H9 (cell line): ENCODE data around the gene PCNX2. TPM values are rescaled to one million over a fixed set of nuclear protein-coding genes. Genes with fewer than 3 reads are reported as not detected.

ENCODE experiments used
- DNase-seq: peaks from one replicate; pipeline ENCODE4 v3.0.0-alpha.2; 2017
- H2AFZ ChIP-seq: one replicate; pipeline ENCODE4 v1.6.1; 2013; ENCODE audit warnings: mild to moderate bottlenecking, low read length, control low read depth, moderate library complexity
- H2AK5ac ChIP-seq: 2 replicates; pipeline ENCODE4 v1.6.1; 2013; ENCODE audit warnings: low read length, control low read depth, mixed read lengths; ENCODE audit not compliant: insufficient read length
- H2BK120ac ChIP-seq: one replicate; pipeline ENCODE4 v1.6.1; 2013; ENCODE audit warnings: low read depth, mild to moderate bottlenecking, low read length, control low read depth, inconsistent platforms; ENCODE audit not compliant: poor library complexity, severe bottlenecking
- H2BK12ac ChIP-seq: 2 replicates; pipeline ENCODE4 v1.6.1; 2013; ENCODE audit warnings: low read length, control low read depth, mixed read lengths, low read depth; ENCODE audit not compliant: insufficient read length
- H2BK15ac ChIP-seq: 2 replicates; pipeline ENCODE4 v1.6.1; 2013; ENCODE audit warnings: low read depth, low read length, control low read depth
- H2BK20ac ChIP-seq: one replicate; pipeline ENCODE4 v1.6.1; 2013; ENCODE audit warnings: low read depth, mild to moderate bottlenecking, low read length, control low read depth, inconsistent platforms; ENCODE audit not compliant: poor library complexity, severe bottlenecking
- H2BK5ac ChIP-seq: 2 replicates; pipeline ENCODE4 v1.6.1; 2013; ENCODE audit warnings: low read length, control low read depth, mixed read lengths; ENCODE audit not compliant: insufficient read length
- H3K14ac ChIP-seq: 2 replicates; pipeline ENCODE4 v1.6.1; 2013; ENCODE audit warnings: low read length, control low read depth; ENCODE audit not compliant: insufficient read depth
- H3K18ac ChIP-seq: 2 replicates; pipeline ENCODE4 v1.6.1; 2013; ENCODE audit warnings: low read depth, mild to moderate bottlenecking, mixed read lengths, low read length, control low read depth; ENCODE audit not compliant: insufficient read length
- H3K23ac ChIP-seq: 2 replicates; pipeline ENCODE4 v1.6.1; 2013; ENCODE audit warnings: low read length, control low read depth, mixed read lengths, low read depth; ENCODE audit not compliant: insufficient read length
- H3K23me2 ChIP-seq: 2 replicates; pipeline ENCODE4 v1.6.1; 2013; ENCODE audit warnings: low read depth, mild to moderate bottlenecking, mixed read lengths, low read length, control low read depth; ENCODE audit not compliant: insufficient read length, poor library complexity, severe bottlenecking
- H3K27ac ChIP-seq: 2 replicates; pipeline ENCODE4 v1.5.1; 2013; ENCODE audit warnings: low read length, control low read depth, mixed read lengths, low read depth; ENCODE audit not compliant: insufficient read length
- H3K27me3 ChIP-seq: 2 replicates; pipeline ENCODE4 v1.6.1; 2013; ENCODE audit warnings: low read length, control low read depth, inconsistent platforms; ENCODE audit not compliant: insufficient read depth
- H3K4ac ChIP-seq: 2 replicates; pipeline ENCODE4 v1.6.1; 2013; ENCODE audit warnings: low read depth, mild to moderate bottlenecking, control low read depth, inconsistent platforms, low read length, moderate library complexity
- H3K4me1 ChIP-seq: 2 replicates; pipeline ENCODE4 v1.6.1; 2013; ENCODE audit warnings: low read length, control low read depth, inconsistent platforms; ENCODE audit not compliant: insufficient read depth
- H3K4me2 ChIP-seq: 2 replicates; pipeline ENCODE4 v1.6.1; 2013; ENCODE audit warnings: low read length, control low read depth, mixed read lengths; ENCODE audit not compliant: insufficient read length, insufficient read depth
- H3K56ac ChIP-seq: 2 replicates; pipeline ENCODE4 v1.6.1; 2013; ENCODE audit warnings: low read depth, mild to moderate bottlenecking, mixed read lengths, low read length, control low read depth; ENCODE audit not compliant: insufficient read length
- H3K79me1 ChIP-seq: 2 replicates; pipeline ENCODE4 v1.6.1; 2013; ENCODE audit warnings: low read depth, mild to moderate bottlenecking, moderate library complexity, low read length, control low read depth, inconsistent platforms; ENCODE audit not compliant: insufficient read depth, poor library complexity, severe bottlenecking
- H3K79me2 ChIP-seq: 2 replicates; pipeline ENCODE4 v1.6.1; 2013; ENCODE audit warnings: low read length, control low read depth, inconsistent platforms; ENCODE audit not compliant: insufficient read depth
- H3K9ac ChIP-seq: 2 replicates; pipeline ENCODE4 v1.6.1; 2013; ENCODE audit warnings: low read length, control low read depth, mixed read lengths; ENCODE audit not compliant: insufficient read length; ENCODE audit errors: extremely low read depth
- H3K9me3 ChIP-seq: one replicate; pipeline ENCODE4 v1.6.1; 2013; ENCODE audit warnings: low read depth, low read length, inconsistent platforms; ENCODE audit not compliant: control insufficient read depth
- H3T11ph ChIP-seq: one replicate; pipeline ENCODE4 v1.6.1; 2013; ENCODE audit warnings: mild to moderate bottlenecking, low read length, control low read depth, inconsistent platforms
- H4K20me1 ChIP-seq: one replicate; pipeline ENCODE4 v1.6.1; 2013; ENCODE audit not compliant: control insufficient read depth, insufficient read length, insufficient read depth
- H4K5ac ChIP-seq: 2 replicates; pipeline ENCODE4 v1.6.1; 2013; ENCODE audit warnings: low read depth, mild to moderate bottlenecking, mixed read lengths, low read length, control low read depth; ENCODE audit not compliant: insufficient read length
- H4K8ac ChIP-seq: replicated peaks from 2 replicates; pipeline ENCODE4 v1.6.1; 2013; ENCODE audit warnings: low read length, control low read depth, mixed read lengths, low read depth; ENCODE audit not compliant: insufficient read length
- H4K91ac ChIP-seq: 2 replicates; pipeline ENCODE4 v1.6.1; 2013; ENCODE audit warnings: low read depth, mild to moderate bottlenecking, moderate library complexity, mixed read lengths, low read length, control low read depth; ENCODE audit not compliant: insufficient read length
- H3K27ac Mint-ChIP-seq, 3 experiments: 2 replicates in 2 of 3; 3 replicates in 1 of 3; pipeline ENCODE4 v1.8.0; 2020 to 2021; ENCODE audit warnings: mixed read lengths in 3 of 3, mild to moderate bottlenecking in 1 of 3, moderate library complexity in 1 of 3
- H3K27me3 Mint-ChIP-seq: 2 replicates; pipeline ENCODE4 v1.8.0; 2021; ENCODE audit warnings: low read depth, mild to moderate bottlenecking, moderate library complexity, mixed read lengths
- H3K36me3 Mint-ChIP-seq, 3 experiments: 2 replicates in 2 of 3; 3 replicates in 1 of 3; pipeline ENCODE4 v1.8.0; 2020 to 2021; ENCODE audit warnings: low read depth in 3 of 3, mixed read lengths in 3 of 3; ENCODE audit not compliant: insufficient read depth in 1 of 3
- H3K4me1 Mint-ChIP-seq, 2 experiments: 2 replicates each; pipeline ENCODE4 v1.8.0; 2020; ENCODE audit warnings: mixed read lengths in 2 of 2
- H3K4me3 Mint-ChIP-seq, 2 experiments: 2 replicates in 1 of 2; 3 replicates in 1 of 2; pipeline ENCODE4 v1.8.0; 2020 to 2021; ENCODE audit warnings: mild to moderate bottlenecking in 2 of 2, mixed read lengths in 2 of 2, moderate library complexity in 1 of 2
- H3K9me3 Mint-ChIP-seq, 2 experiments: 2 replicates in 1 of 2; 3 replicates in 1 of 2; pipeline ENCODE4 v1.8.0; 2020; ENCODE audit warnings: mild to moderate bottlenecking in 2 of 2, mixed read lengths in 2 of 2, moderate library complexity in 1 of 2
- CTCF ChIP-seq: fragments of 200-600 bp; sonication (generic); conservative IDR thresholded peaks from 3 replicates; pipeline ENCODE4 v1.8.0; 2021; ENCODE audit warnings: antibody characterized with exemption, mild to moderate bottlenecking
- WGBS: extraction: QIAGEN DNeasy Blood & Tissue Kit; methylation state at CpG from one replicate; pipeline ENCODE4 v1.1.7; 2013; ENCODE audit warnings: missing lambda C conversion rate, low lambda C conversion rate, mixed read lengths; ENCODE audit not compliant: insufficient read length; ENCODE audit errors: extremely low coverage; 5-methylcytosine and 5-hydroxymethylcytosine counted together
- total RNA-seq: library from RNA; stranded (reverse); gene quantifications from 2 replicates; pipeline ENCODE4 v1.2.1, GENCODE V29; 2021

Gene PCNX2
- total RNA-seq, 1 experiment from 2014 or later: 45.1 TPM

- H3K4me2 ChIP-seq: no peak overlapping the region
- no peak overlapping the region for H2BK120ac ChIP-seq
- Mint-ChIP-seq H3K27ac (no peak overlapping the region; a peak in 2 of 7 replicates), H3K36me3 (peaks cover 13 to 29% (median 28%) of the 10 kb centered on the region in 3 experiments), H3K4me1 (no peaks in the 10 kb centered on the region), H3K27me3 (no peaks in the 10 kb centered on the region), H3K4me3 (no peak overlapping the region), H3K9me3 (peaks cover 3 to 5% of the 10 kb centered on the region in 2 experiments; a peak in 3 of 5 replicates)
- H2AFZ ChIP-seq: no peak overlapping the region
- H2AK5ac ChIP-seq: no peak overlapping the region
- no peak overlapping the region for H3K14ac ChIP-seq
- H4K20me1 ChIP-seq: no peaks in the 10 kb centered on the region
- no peak overlapping the region for H4K8ac ChIP-seq
- H3K4ac ChIP-seq: no peak overlapping the region
- H3T11ph ChIP-seq: no peak overlapping the region
- H2BK12ac ChIP-seq: no peak overlapping the region
- no peaks in the 10 kb centered on the region for H3K4me1 ChIP-seq
- H2BK20ac ChIP-seq: no peak overlapping the region
- no peak overlapping the region for H4K91ac ChIP-seq
- H3K56ac ChIP-seq: no peak overlapping the region
- no peak overlapping the region for H3K23ac ChIP-seq
- no peak for TF ChIP-seq CTCF
- no peak overlapping the region for H3K18ac ChIP-seq
- H3K23me2 ChIP-seq: no peaks in the 10 kb centered on the region
- no peaks in the 10 kb centered on the region for H3K27me3 ChIP-seq
- whole genome bisulfite sequencing: no CpG with 5 or more reads among the region's 5 CpGs
- no peaks in the 10 kb centered on the region for H3K79me1 ChIP-seq
- no peak overlapping the region for H2BK5ac ChIP-seq
- H3K27ac ChIP-seq: no peak overlapping the region
- H4K5ac ChIP-seq: no peak overlapping the region
- no peaks in the 10 kb centered on the region for H3K9me3 ChIP-seq
- H2BK15ac ChIP-seq: no peak overlapping the region
- H3K9ac ChIP-seq: no peak overlapping the region
- DNase-seq: no peak
- no peaks in the 10 kb centered on the region for H3K79me2 ChIP-seq
Observed at GRCh38 chr1:233005156-233005555, 290.4 kb downstream of the PCNX2 start.
